GM06990 (cell line): ENCODE results near the gene TBC1D22A.
"Not testable (repeated sequence)": the region's sequence is repeated elsewhere in the genome, so short reads cannot be mapped to it uniquely, and the experiment has no call there.

Experiments
- DNase-seq: peaks from one replicate; pipeline ENCODE4 v3.0.0-alpha.2; 2011; ENCODE audit not compliant: insufficient read length; ENCODE audit errors: extremely low read depth
- H3K27me3 ChIP-seq: replicated peaks from 2 replicates; pipeline ENCODE4 v1.6.0; 2011; ENCODE audit warnings: low read length; ENCODE audit not compliant: control insufficient read depth, insufficient read depth
- H3K36me3 ChIP-seq: 2 replicates; pipeline ENCODE4 v1.5.1; 2011; ENCODE audit warnings: low read length; ENCODE audit not compliant: control insufficient read depth, insufficient read depth
- H3K4me3 ChIP-seq: replicated peaks from 2 replicates; pipeline ENCODE4 v1.5.1; 2011; ENCODE audit warnings: low read depth, mild to moderate bottlenecking, control low read depth, low read length
- TF ChIP-seq, protein P1 (sequence below): IDR thresholded peaks from 2 replicates; pipeline ENCODE4 v1.5.1; 2011; ENCODE audit warnings: low read length, control low read depth, mild to moderate bottlenecking, inconsistent platforms; ENCODE audit not compliant: insufficient read depth, poor library complexity, severe bottlenecking

Gene TBC1D22A

DNA sequence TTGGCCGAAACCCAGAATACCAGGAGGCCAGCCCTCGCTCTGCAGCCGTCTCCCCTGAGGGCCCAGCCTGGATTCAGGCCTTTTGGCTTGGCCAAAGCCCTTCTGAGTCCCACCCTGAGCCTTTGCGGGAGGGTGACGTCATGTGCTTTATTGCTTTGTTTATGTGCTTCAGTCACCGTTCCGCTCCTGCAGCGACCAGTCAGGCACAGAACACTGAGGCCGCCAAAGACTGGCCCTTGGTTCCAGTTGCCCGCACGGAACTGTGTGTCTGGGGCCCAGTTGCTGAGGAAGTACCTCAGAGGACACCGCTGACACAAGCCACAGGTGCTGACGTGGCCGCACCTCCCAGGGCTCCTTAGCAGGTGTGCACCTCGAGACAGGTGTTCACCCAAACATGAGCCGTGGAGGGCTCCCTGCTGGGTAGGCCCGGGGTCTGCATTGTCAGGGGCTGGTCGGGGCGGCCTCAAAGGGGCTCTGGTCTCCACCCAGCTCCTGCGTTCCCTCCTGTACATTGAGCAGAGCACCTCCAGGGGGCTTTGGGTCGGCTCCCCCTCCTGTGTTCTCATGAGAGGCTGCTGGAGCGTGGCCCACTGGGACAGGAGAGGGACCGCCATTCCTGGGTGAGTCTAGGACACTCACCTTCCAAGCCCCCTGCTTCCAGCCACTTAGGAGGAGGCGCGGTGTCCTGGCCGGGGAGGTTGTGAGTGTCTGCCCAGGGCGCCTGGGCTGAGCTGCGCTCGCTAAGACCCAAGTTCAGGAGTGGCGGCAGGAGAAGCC lies 376.8 kb downstream of the TBC1D22A start:
- Histone ChIP-seq H3K4me3 (no peak overlapping the region), H3K36me3 (no peaks in the 10 kb centered on the region; the same call in 1 of the 2 replicates), H3K27me3 (no peaks in the 10 kb centered on the region)
- DNase-seq, result no peak
- TF ChIP-seq, protein P1, sequence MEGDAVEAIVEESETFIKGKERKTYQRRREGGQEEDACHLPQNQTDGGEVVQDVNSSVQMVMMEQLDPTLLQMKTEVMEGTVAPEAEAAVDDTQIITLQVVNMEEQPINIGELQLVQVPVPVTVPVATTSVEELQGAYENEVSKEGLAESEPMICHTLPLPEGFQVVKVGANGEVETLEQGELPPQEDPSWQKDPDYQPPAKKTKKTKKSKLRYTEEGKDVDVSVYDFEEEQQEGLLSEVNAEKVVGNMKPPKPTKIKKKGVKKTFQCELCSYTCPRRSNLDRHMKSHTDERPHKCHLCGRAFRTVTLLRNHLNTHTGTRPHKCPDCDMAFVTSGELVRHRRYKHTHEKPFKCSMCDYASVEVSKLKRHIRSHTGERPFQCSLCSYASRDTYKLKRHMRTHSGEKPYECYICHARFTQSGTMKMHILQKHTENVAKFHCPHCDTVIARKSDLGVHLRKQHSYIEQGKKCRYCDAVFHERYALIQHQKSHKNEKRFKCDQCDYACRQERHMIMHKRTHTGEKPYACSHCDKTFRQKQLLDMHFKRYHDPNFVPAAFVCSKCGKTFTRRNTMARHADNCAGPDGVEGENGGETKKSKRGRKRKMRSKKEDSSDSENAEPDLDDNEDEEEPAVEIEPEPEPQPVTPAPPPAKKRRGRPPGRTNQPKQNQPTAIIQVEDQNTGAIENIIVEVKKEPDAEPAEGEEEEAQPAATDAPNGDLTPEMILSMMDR, result no peak

DNA sequence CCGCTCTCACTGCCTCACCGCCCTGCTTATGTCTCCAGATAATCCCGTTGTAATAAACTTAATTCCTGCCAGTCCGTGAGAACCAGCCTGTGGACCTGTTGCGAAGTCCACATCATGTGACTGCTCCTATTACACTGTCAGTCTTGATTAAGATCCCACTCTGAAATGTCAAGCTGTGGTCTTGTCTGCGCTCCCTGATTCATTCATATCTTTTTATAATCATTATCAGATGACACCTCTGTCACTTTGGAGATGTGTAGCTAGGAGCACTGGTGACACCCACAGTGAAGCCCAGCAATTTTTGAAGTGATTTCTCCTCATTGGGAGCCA lies 377.3 kb downstream of the TBC1D22A start:
- Histone ChIP-seq H3K27me3 (no peaks in the 10 kb centered on the region), H3K36me3 (no peaks in the 10 kb centered on the region; the same call in 1 of the 2 replicates), H3K4me3 (no peak overlapping the region)
- TF ChIP-seq, protein P1, result no peak
- no peak for DNase-seq

DNA sequence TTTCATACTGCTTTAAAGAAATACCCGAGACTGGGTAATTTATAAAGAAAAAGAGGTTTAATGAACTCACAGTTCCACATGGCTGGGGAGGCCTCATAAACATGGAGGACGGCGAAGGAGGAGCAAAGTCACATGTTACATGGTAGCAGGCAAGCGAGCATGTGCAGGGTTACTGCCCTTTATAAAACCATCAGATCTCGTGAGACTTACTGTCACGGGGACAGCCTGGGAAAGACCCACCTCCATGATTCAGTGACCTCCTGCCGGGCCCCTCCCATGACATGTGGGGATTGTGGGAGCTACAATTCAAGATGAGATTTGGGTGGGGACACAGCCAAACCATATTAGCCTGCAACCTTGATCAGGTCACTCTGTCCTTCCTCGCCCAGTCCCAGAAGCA lies 378.5 kb downstream of the TBC1D22A start:
- H3K4me3 ChIP-seq, H3K36me3 ChIP-seq, H3K27me3 ChIP-seq: not testable (repeated sequence)

DNA sequence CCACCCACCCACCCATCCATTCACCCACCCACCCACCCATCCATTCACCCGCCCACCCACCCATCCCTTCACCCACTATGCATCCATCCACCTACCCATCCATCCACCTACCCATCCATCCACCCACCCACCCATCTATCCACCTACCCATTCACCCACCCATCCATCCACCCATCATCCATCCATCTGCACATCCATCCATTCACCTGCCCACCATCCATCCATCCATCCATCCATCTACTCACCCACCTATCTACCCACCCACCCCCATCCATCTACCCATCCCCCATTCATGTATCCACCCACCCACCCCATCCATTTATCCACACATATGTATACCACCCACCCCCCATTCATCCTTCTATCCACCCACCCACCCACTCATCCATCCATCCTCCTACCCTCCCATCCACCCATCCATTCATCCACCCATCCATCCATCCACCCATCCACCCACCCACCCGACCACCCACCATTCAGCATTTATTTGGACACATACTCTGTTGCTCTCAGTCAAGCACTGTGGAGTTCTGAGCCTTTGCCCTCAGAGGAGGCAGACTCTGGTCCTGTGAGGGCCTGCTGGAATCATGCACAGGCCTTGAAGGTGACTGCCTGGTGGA lies 380.1 kb downstream of the TBC1D22A start:
- TF ChIP-seq, protein P1, result no peak
- H3K27me3 ChIP-seq, result no peaks in the 10 kb centered on the region
- H3K4me3 ChIP-seq, result no peak overlapping the region
- H3K36me3 ChIP-seq, result no peaks in the 10 kb centered on the region; the same call in 1 of the 2 replicates
- DNase-seq, result no peak

More for the DNA sequence above, 378.5 kb downstream of the TBC1D22A start:
- DNase-seq, result not testable (repeated sequence)

DNA sequence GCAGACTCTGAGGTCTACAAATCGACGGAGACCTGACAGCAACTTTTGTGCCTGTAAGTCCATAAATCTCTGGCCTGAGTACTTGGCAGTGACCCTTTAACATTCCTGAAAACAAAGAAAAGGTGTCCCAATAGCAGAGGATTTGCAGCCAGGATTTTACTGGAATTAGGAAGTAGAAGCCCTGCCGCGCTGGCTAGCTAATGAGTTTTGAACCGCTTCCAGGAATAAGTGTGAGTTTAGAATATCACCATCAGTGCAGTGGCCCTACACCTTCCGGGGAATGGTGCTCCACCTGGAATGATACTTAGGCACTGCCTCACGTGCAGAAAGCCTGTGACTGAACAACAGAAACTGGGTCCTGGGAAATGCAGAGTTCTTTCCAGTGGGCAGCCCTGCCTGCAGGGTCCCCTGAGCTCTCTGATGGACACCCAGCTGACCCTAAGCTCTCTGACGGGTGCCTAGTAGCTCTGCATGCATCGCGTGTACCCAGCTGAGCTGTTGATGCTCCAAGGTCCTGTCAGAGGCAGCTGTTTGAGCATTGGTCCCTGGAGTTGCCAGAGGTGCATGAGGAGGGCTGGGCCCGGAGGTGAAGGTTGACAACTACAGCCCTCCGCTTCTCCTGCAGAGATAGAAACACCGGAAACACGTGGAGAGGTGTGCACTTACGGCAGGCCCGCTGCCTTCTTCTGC lies 380.9 kb downstream of the TBC1D22A start:
- Histone ChIP-seq H3K36me3 (no peaks in the 10 kb centered on the region; the same call in 1 of the 2 replicates), H3K27me3 (no peaks in the 10 kb centered on the region), H3K4me3 (no peak overlapping the region)
- DNase-seq, result no peak
- TF ChIP-seq, protein P1, result no peak
